ENCODE data around the gene DIPK1C.

DNA sequence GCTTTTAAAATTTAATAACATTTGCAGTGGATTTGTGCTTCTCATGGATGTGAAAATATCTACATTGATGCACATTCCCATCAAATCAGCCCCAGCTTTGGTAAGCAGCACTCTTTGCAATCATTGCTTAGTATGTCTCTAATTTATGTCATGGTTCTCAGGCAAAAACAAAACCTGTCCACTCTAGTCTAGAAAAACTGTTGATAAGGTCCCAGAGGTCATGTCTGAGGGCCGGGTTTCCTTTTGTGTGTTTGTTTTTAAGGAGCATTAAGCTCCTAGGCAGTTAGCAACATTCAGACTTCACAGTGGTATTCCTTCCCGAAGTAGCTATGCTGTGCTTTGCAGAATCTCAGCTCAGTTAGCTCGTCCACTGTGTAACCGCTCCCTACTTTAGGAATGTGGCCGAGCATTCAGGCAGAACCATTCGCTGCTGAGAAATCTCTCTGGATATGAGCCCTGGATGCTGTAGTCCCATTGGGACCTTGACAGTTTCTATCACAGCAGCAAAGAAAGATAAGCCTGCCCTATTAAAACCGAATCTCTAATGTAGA lies 4.0 kb downstream of the DIPK1C start:
- no peak for TF ChIP-seq EP300 (IDR thresholded peaks at IDR 0.05)
- TF ChIP-seq, protein P1, sequence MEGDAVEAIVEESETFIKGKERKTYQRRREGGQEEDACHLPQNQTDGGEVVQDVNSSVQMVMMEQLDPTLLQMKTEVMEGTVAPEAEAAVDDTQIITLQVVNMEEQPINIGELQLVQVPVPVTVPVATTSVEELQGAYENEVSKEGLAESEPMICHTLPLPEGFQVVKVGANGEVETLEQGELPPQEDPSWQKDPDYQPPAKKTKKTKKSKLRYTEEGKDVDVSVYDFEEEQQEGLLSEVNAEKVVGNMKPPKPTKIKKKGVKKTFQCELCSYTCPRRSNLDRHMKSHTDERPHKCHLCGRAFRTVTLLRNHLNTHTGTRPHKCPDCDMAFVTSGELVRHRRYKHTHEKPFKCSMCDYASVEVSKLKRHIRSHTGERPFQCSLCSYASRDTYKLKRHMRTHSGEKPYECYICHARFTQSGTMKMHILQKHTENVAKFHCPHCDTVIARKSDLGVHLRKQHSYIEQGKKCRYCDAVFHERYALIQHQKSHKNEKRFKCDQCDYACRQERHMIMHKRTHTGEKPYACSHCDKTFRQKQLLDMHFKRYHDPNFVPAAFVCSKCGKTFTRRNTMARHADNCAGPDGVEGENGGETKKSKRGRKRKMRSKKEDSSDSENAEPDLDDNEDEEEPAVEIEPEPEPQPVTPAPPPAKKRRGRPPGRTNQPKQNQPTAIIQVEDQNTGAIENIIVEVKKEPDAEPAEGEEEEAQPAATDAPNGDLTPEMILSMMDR (IDR thresholded peaks at IDR 0.05) = no peak
- TF ChIP-seq RAD21 (conservative IDR thresholded peaks at IDR 0.05 in 1 of 2, IDR thresholded peaks at IDR 0.05 in 1 of 2) = no peak
- TF ChIP-seq, protein P2, sequence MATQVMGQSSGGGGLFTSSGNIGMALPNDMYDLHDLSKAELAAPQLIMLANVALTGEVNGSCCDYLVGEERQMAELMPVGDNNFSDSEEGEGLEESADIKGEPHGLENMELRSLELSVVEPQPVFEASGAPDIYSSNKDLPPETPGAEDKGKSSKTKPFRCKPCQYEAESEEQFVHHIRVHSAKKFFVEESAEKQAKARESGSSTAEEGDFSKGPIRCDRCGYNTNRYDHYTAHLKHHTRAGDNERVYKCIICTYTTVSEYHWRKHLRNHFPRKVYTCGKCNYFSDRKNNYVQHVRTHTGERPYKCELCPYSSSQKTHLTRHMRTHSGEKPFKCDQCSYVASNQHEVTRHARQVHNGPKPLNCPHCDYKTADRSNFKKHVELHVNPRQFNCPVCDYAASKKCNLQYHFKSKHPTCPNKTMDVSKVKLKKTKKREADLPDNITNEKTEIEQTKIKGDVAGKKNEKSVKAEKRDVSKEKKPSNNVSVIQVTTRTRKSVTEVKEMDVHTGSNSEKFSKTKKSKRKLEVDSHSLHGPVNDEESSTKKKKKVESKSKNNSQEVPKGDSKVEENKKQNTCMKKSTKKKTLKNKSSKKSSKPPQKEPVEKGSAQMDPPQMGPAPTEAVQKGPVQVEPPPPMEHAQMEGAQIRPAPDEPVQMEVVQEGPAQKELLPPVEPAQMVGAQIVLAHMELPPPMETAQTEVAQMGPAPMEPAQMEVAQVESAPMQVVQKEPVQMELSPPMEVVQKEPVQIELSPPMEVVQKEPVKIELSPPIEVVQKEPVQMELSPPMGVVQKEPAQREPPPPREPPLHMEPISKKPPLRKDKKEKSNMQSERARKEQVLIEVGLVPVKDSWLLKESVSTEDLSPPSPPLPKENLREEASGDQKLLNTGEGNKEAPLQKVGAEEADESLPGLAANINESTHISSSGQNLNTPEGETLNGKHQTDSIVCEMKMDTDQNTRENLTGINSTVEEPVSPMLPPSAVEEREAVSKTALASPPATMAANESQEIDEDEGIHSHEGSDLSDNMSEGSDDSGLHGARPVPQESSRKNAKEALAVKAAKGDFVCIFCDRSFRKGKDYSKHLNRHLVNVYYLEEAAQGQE (IDR thresholded peaks at IDR 0.05) = no peak
- no peak for TF ChIP-seq ESRRA (IDR thresholded peaks at IDR 0.05; ENCODE audit: borderline replicate concordance, low read length)
- TF ChIP-seq POLR2A (IDR thresholded peaks at IDR 0.05; ENCODE audit: low read length) = no peak
- TF ChIP-seq, protein P3, sequence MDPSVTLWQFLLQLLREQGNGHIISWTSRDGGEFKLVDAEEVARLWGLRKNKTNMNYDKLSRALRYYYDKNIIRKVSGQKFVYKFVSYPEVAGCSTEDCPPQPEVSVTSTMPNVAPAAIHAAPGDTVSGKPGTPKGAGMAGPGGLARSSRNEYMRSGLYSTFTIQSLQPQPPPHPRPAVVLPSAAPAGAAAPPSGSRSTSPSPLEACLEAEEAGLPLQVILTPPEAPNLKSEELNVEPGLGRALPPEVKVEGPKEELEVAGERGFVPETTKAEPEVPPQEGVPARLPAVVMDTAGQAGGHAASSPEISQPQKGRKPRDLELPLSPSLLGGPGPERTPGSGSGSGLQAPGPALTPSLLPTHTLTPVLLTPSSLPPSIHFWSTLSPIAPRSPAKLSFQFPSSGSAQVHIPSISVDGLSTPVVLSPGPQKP (IDR thresholded peaks at IDR 0.05; ENCODE audit: low read depth, low read length) = no peak
- TF ChIP-seq, protein P4, sequence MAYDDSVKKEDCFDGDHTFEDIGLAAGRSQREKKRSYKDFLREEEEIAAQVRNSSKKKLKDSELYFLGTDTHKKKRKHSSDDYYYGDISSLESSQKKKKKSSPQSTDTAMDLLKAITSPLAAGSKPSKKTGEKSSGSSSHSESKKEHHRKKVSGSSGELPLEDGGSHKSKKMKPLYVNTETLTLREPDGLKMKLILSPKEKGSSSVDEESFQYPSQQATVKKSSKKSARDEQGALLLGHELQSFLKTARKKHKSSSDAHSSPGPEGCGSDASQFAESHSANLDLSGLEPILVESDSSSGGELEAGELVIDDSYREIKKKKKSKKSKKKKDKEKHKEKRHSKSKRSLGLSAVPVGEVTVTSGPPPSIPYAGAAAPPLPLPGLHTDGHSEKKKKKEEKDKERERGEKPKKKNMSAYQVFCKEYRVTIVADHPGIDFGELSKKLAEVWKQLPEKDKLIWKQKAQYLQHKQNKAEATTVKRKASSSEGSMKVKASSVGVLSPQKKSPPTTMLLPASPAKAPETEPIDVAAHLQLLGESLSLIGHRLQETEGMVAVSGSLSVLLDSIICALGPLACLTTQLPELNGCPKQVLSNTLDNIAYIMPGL (CRISPR knock-in tag; IDR thresholded peaks at IDR 0.05; ENCODE audit: borderline replicate concordance) = no peak
- TF ChIP-seq RARB (CRISPR knock-in tag; IDR thresholded peaks at IDR 0.05) = no peak
- no peak for TF ChIP-seq PHF8 (IDR thresholded peaks at IDR 0.05; ENCODE audit: borderline replicate concordance, low read depth)
- no peak for TF ChIP-seq CEBPB (IDR thresholded peaks at IDR 0.05)
- TF ChIP-seq MYC (IDR thresholded peaks at IDR 0.05; ENCODE audit: borderline replicate concordance, low read length) = no peak
